ENCODE results near the gene GJB3.
"Not testable (repeated sequence)": the region's sequence is repeated elsewhere in the genome, so short reads cannot be mapped to it uniquely, and the experiment has no call there.

GJB3 gene

DNA sequence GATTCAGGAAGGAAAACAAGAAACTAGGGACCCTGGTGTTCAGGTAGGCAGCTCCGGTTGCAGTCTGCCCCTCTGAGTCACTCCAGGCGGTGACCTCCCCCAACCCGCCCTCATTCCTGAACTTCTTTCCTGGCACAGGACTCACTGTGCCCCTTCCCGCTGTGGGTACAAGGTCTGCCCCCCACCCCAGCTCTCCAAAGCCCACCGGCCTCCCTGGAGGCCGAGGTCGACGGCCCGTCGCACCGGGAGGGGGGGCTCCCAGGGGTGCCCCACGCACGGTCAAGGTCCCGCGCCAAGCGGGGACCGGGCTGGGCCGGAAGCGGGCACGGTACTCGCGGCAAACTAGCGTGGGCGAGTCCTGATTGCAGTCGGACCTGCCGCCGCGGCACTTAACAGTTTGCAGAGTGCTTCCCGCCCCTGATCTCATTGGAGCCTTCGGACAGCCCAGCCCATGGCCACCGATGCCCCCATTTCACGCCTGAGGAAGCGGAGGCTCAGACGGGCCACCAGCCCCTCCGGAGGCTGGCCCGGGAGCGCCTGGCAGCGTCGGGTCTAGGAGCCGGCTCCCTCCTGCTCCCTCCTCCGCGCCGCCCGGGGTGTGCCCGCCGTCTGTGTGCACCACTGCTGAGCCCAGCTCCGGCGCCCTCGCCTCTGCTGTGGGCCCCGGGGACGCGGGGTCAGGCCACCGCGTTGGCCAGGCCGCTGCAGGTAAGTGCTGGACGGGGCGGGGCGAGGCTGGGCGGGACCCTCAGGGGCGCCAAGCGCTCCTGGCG lies at the start of gene GJB3:
GJB3 (plus strand) TSS at position 144 of the 773 bp plus-strand sequence. CDS start 3,549 bp downstream, outside the sequence.
- DNase-seq, result no peak

DNA sequence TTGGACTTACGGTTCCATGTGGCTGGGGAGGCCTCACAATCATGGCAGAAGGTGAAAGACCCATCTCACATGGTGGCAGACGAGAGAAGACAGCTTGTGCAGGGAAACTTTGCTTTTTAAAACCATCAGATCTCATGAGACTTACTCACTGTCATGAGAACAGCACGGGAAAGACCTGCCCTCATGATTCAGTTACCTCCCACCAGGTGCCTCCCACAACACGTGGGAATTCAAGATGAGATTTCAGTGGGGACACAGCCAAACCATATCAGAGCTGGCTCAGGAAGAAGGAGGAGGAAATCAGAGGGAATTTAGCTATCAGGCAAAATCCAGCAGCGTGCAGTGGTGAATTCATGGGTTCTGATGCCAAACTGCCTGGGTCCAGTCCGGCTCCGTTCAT lies 48.2 kb upstream of the GJB3 start:
- not testable (repeated sequence) for DNase-seq

DNA sequence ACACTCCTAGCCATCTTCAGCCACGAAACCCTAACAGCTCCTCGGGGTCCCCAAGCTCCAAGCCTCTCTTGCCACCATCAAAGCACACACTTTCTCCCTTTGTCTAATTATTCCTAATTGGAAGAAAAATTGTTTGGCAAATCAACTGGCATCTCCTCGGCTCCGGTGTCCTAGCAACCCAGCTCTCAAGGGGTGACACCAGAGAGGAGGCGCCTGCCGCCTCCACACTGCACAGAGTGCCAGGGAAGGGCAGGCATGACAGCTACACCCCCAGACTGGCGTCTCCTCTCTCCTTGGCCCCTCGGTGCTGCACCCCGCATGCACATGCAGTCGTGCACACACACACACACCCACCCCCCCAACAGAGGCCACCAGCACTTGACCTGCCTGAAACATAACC lies 44.3 kb upstream of the GJB3 start:
- no peak for DNase-seq

DNA sequence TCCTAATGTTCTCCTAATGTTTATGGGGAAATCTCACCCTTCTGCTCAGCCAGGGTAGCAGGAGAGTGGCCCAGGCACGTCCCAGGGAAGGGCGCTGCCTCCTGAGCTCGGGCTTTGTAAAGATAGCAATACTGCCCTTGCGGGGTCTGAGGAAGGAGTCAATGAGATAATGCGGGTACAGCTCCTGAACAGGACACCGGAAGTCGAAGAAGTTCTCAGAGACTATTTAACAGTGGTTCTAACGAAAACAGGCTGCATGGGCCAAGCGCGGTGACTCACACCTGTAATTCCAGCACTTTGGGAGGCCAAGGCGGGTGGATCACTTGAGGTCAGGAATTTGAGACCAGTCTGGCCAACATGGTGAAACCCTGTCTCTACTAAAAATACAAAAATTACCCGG lies 43.8 kb upstream of the GJB3 start:
- DNase-seq, result not testable (repeated sequence)

DNA sequence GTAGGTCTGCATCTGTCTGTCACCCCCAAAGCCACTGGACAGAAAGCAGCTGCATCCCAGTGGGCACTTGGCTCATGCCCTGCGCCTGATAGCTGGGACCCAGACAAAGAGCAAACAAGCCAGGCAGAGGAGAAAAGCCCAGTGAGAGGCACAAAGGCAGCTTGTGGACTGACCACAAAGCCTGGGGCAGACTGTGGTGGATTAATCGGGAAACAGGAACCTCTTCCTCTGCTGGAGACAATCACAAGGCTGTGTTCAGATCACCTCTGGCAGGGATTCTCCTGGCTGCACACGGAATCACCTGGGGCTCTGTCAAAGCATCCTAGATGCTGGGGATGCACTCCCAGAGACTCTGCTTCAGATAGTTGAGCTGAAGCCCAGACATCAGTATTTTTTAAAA lies 41.4 kb upstream of the GJB3 start:
- DNase-seq, result no peak

DNA sequence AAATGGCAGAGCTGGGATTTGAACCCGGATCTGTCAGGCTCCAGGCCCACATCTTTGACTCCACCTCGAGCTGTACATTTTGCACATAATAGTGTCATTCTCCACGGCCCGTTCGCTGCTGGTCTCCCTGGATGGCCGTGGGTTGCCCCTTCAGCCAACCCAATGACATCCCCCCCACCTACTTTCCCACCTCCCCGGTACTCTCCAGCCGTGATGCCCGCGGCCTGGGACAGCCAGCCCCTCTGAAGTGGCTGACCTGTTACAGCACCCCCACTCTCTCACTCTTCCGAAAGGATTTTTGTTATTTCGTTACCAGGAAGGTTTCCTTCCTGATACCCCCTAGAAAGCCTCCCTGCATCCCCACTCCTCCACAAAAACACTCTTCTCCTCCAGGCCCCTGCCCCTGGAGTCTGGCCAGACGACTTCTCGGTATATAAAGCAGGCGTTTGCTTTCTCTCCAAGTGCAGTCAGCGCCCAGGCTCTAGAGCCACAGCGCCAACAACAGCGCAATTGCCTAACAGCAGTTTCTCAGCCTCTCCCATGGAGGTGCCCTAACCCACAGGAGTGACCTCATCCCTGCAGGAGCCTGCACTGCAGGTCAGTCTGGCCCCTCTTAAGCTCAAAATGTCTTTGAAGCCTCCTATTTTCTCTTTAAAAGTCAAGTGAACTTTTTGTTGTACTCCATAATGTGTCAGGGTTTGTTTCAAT lies 40.7 kb upstream of the GJB3 start:
- no peak for DNase-seq

DNA sequence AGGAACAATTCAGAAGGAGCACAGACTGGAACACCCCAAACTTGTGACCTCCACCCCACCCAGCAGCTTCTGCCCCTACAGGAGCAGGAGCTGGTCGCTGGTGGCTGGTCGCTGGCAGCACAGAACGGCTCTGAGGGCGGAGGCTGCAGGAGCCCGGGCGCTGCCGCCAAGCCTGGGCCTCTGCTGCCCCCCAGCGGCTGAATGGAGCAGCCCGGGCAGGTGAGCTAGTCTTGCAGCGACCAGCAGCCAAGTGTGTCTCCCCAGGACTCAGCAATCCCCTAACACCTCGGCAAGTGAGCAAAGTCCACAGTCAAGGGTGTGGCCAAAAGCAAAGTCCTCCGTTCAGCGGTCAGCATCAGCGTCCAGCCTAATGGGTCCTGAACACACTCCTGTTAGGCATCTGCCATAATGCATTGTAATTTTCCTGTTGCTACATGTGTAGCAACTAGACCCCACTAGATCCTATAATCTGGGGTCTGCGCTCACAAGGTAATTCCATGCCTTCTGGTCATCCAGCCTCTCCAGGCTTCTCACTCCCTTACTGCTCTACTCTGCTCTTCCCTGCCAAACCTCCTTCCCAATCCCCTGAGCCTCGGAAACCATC lies 38.2 kb upstream of the GJB3 start:
- peak; percentile 29 for DNase-seq

DNA sequence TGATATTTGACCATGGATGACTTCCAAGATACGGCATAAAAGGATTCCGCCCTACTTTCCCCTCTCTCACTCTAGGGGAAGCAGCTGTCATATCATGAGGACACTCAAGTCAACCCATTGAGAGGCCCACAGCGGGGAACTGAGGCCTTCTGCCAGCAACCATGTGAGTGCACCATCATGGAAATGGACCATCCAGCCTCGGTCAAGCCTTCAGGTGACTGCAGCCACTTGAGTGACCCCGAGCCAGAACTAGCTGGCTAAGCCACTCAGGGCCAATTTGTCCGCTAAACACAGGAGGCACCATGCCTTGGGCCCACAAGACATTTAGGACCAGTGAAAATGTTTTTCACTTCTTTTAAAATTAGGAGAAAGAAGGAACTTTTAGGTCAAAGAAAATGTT lies 37.2 kb upstream of the GJB3 start:
- no peak for DNase-seq

DNA sequence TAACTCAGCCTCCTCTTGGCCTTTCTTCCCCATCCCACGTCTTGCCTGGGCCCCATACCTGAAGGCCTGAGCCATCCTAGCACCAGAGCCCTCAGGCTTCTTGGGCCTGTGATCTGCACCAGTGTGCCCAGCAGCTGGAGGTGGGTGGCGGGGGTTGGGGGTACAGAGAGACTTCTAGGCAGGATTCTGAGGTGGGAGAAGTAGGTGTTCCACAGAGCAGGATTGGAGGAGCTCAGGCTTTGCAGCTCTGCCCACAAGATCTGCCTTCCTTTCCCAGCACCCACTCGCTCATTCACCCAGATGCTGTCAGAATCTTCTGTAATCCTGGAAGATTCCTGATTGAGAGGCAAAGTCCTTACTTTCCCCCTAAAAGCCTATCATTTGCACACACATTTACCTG lies 36.2 kb upstream of the GJB3 start:
- no peak for DNase-seq

DNA sequence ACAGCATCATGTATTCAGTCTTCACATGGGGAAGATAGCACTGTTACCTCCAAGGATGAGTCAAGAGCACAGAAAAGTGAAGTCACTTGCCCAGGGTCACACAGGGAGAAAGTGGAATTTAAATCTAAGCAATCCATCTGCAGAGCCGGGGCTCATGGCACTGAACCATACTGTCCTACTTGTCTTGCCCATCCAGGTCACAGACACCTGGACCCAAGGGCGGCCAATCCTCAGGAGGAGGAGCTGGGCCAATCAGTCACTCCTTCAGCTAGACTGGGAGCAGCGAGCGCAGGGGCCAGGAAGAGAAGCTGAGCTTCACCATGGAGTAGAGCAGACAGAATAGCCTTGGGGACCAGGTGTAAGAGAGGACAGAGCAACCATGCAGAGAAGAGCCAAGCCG lies 35.3 kb upstream of the GJB3 start:
- no peak for DNase-seq

DNA sequence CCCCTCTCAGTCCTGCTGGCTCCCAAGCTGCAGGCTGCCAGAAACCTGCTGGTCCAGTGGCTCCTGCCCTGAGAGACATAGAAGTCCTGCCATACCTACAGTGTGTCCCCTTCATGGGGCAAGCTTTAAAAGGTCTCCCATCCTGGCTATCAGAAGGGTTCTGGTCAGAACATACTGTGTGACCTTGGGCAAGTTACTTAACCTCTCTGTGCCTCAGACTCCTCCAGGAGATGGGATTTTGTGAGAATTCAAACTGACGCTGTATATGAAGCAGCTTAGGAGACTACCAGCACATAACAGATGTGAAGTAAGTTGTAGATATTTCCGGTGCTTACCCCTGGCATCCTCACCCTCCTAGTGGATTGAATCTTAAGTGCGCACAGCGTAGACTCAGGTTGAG lies 34.9 kb upstream of the GJB3 start:
- no peak for DNase-seq

DNA sequence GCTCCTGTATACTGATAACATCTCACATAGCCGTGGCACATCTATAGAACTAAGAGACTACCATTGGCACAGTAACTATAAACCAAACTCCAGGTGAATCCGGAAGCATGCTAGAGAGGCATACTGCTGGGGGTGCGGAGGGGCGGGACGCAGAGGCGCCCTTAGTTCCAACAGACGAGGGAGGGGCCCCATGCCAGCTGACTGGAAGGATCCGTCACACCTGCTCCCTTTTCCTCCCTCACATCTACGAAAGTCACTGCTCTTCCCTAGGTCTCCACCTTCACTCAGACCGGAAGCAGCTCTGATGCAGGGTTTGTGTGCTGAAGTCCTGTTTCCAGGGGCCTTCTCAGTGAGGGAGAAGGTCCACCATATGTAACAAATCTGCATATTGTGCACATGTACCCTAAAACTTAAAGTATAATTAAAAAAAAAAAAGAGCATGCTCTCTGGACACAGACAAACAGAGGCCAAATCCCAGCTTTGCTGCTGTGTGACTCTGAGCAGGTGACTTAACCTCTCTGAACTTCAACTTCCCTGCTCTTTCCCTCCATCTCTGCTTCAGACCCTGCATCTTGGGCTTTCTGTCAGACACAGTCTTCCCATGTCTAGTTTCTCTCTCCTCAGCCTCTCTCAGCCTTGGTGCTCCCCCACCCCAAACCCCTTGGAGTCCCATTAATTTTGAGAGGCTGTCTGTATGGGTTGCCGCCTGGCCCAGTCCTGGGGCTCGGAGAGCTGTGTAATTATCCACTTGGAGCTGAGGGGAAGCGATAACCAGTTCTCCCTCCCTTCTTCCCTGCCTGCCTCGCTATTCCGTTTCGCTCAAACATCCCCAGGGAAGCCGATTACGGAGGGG lies 34.0 kb upstream of the GJB3 start:
- no peak for DNase-seq

DNA sequence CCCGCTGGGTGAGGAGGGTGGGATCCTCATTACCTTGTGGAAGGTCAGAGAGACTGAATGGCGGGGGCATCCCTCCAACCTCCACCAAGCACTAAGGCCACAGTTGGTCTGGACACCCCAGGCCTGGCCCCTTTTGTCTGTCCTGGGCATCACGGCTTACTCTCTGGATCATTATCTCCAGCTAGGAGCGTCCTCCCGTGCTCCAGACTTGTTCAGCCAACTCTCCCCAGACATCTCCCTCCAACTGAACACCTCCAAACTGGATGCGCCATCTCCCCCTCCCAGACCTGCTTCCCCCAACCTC lies 33.4 kb upstream of the GJB3 start:
- DNase-seq, result no peak

DNA sequence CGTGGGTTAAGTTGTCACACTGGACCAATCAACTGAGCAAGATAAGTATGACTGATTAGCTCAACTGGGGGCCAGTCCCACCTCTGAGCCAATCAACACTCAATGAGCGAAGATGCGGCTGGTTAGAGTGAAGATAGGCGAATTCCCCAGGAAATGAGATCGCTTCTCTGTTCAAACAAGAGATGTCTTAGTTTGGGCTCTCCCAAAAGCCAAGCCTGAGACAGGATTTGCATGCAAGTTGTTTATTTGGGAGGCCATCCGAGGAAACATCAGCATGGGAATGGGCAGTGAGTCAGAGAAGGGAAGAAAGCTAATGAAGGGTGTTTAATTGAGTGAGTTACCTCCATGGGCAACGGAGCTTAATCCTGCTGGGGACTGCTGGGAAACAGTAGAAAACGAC lies 31.0 kb upstream of the GJB3 start:
- no peak for DNase-seq

DNA sequence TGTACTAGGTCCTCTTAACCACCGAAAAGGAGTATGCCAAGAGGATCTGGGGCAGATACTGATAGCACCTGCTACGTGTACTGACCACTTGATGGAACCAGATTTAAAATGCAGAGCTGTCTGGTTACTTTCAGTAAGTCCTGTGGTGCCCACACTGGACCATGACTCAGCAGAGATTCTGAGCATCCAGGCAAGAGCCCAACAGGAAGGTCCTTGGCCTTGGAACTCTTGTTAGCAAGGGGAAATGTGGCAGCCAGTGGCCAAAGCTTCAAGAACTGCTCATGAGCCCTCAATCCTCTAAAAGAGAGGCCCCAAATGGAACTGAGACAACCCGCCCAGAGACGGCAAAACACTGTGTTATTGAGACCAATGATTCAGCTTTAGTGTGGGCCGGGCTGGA lies 30.4 kb upstream of the GJB3 start:
- DNase-seq, result no peak

DNA sequence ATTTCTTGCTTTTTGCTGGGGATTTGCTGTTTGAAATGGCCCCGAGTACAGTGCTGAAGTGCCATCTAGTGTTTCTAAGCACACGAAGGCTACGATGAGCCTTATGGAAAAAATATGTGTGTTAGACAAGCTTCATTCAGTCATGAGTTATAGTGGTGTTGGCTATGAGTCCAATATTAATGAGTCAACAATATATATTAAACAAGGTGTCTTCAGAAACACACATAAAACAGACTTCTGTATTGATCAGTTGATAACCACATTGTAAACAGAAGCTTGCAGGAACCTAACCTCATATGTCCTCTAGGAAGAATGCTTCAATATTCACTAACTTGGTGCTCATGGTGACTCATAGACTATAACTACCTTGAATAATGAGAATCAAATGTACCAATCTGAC lies 27.9 kb upstream of the GJB3 start:
- DNase-seq, result no peak

DNA sequence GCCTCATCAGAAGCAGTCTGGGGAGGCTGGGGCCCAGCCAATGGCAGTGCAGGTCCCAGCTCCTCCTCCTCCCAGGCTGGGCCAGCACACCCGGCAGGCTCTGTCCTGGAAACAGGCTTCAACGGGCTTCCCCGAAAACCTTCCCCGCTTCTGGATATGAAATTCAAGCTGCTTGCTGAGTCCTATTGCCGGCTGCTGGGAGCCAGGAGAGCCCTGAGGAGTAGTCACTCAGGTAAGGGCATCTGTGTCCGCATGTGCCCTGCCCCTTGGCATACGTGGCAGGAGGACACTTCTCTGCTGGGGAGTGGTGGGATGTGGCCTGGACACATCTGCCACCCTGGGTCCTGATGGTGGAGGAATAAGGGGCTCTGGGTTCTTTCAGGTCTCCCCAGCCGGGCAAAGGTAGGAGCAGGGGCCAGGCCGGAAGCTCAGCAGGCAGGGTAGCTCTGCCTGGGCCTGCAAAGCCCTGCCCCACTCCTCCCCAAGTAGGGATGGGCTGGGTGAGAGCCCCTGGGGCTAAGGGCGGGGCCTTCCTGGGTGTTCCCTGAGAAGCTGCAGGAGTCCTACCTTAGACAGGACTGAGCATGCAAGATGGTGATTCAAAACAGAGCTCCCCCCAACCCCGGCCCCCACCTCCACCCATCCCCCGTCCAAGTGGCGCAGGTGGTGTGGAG lies 25.9 kb upstream of the GJB3 start, which contains the start of gene GJB5:
GJB5 (plus strand) TSS at position 84 of the 674 bp plus-strand sequence. CDS start 2,284 bp downstream, outside the sequence.
- no peak for DNase-seq

DNA sequence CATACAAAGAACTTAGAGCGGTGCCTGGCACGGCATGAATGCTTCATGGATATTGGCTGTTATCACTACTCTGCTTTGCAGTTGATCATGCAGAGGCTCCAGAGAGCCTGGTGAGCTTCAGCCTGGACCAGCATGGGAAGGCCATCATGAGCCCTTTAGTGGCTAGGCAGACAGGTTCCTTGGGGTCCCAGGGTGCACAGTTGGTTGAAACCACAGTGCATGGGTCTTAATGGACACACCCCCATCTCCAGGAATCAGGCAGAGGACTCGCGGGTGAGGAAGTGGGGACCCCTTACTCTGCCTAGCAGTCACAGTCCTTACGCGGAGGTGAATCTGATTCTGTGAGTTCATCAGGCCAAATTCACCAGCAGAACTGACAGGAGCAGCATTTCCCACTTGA lies 25.1 kb upstream of the GJB3 start:
- DNase-seq, result no peak

DNA sequence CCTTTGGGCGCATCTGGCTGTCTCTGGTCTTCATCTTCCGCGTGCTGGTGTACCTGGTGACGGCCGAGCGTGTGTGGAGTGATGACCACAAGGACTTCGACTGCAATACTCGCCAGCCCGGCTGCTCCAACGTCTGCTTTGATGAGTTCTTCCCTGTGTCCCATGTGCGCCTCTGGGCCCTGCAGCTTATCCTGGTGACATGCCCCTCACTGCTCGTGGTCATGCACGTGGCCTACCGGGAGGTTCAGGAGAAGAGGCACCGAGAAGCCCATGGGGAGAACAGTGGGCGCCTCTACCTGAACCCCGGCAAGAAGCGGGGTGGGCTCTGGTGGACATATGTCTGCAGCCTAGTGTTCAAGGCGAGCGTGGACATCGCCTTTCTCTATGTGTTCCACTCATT lies 23.6 kb upstream of the GJB3 start:
- DNase-seq, result no peak

DNA sequence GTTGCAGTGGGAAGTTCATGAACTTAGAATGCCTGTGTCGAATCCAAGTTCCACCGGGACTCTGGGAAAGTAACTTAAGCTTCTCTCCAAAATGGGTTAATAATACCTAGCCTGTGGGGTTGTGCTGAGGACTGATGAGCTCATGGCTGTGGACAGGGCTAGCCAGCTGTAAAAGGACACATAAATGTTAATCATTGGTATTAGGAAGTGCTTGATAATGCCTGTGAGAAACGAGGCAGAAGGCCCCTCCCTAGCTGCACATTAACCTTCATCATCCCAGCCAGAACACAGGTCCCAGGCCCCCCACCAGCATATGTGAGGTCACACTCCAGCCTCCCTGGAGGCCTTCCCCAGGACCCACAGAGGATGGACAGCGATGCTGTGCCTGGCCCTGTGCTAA lies 22.3 kb upstream of the GJB3 start:
- no peak for DNase-seq

DNA sequence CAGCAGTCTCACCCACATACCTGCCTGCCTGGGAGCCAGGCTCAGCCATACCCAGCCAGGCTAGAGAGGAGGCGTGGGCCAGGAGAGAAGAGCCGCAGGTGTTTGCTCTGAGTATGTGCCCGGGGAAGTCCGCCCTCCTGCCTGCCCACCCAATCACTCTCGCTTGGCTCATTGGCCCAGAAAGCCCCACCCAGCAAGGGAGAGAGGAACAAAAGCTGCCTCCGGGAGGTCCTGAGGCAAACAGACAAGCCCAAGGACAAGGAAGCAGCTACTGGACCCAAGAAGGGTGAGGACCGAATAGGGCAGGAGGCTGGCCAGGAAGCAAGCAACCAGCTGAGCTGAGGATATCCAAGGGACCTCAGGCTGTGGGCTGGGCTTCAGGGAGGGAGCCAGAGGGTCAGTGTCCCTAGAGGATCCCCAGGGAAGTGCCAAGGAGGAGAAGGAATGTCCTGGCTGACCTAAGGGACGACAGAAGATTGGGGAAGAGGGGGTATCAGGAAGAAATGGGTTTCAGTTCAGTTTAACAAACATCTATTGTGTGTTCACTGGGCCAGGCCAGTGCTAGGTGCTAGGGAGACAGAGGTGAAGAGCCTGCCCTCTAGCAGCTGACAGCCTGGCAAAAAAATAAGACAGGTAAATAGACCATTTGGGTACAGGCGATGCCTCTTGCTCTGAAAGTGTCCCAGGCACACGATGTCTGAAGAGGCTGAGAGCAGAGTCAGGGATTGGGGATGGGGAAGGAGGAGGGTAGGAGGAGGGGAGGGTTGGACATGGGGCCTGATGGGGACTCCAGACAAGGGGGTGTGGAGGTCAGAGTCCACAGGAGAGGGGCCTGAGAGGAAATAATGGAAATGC lies 21.3 kb upstream of the GJB3 start, which contains the start of gene GJB4:
GJB4 (plus strand) TSS at position 238 of the 855 bp plus-strand sequence. CDS start 1,515 bp downstream, outside the sequence.
- DNase-seq, result no peak

Measured in NCI-H1694 (cell line).